AG08395 (cell line): ENCODE results near the gene SHC2.
"Not testable (repeated sequence)": the region's sequence is repeated elsewhere in the genome, so short reads cannot be mapped to it uniquely, and the experiment has no call there.

Experiments used
- DNase-seq: peaks from one replicate; pipeline ENCODE4 v3.0.0; 2012; ENCODE audit warnings: mixed read lengths, low spot score

Gene SHC2

GRCh38 chr19:406135-406781 is 54.6 kb downstream of the SHC2 start:
- no peak for DNase-seq

- no peak for DNase-seq
These were observed 55.5 kb downstream of the SHC2 start for GRCh38 chr19:405121-405965.

- no peak for DNase-seq
These were observed 57.4 kb downstream of the SHC2 start for GRCh38 chr19:403221-404027.

- DNase-seq: no peak
These were observed 58.0 kb downstream of the SHC2 start for GRCh38 chr19:402786-403185.

GRCh38 chr19:401866-402511 is 58.8 kb downstream of the SHC2 start:
- no peak for DNase-seq

- no peak for DNase-seq
These were observed 59.6 kb downstream of the SHC2 start for GRCh38 chr19:400976-401865.

- no peak for DNase-seq
These were observed 61.5 kb downstream of the SHC2 start for GRCh38 chr19:399370-399769.

- no peak for DNase-seq
These were observed 62.1 kb downstream of the SHC2 start for GRCh38 chr19:398719-399118.

GRCh38 chr19:397941-398706 is 62.7 kb downstream of the SHC2 start:
- DNase-seq: no peak

GRCh38 chr19:397321-397720 is 63.5 kb downstream of the SHC2 start:
- DNase-seq: no peak

GRCh38 chr19:395467-395866 is 65.4 kb downstream of the SHC2 start:
- no peak for DNase-seq

GRCh38 chr19:394857-395256 is 66.0 kb downstream of the SHC2 start:
- DNase-seq: not testable (repeated sequence)

- not testable (repeated sequence) for DNase-seq
These were observed 67.3 kb downstream of the SHC2 start for GRCh38 chr19:393560-393959.

- no peak for DNase-seq
These were observed 68.4 kb downstream of the SHC2 start for GRCh38 chr19:392375-392970.

- no peak for DNase-seq
These were observed 69.0 kb downstream of the SHC2 start for GRCh38 chr19:391726-392374.

- no peak for DNase-seq
These were observed 69.7 kb downstream of the SHC2 start for GRCh38 chr19:391207-391557.

- no peak for DNase-seq
These were observed 70.2 kb downstream of the SHC2 start for GRCh38 chr19:390386-391206.

- no peak for DNase-seq
These were observed 70.9 kb downstream of the SHC2 start for GRCh38 chr19:389935-390289.
